ENCODE data around the gene WASF2. TPM values are rescaled to one million over a fixed set of nuclear protein-coding genes. Genes with fewer than 3 reads are reported as not detected.
"Not testable (repeated sequence)": the region's sequence is repeated elsewhere in the genome, so short reads cannot be mapped to it uniquely, and the experiment has no call there.

WASF2 gene
- polyA plus RNA-seq, 4 donors, result 19.5 to 60.4 (median 34.9) TPM

- no peak for FAIRE-seq
- no peak for DNase-seq
- H3K27me3 ChIP-seq (ENCODE audit: control insufficient read depth in 3 of 3, insufficient read depth in 3 of 3, low read length in 3 of 3), result no peaks in the 10 kb centered on the region
- no peak overlapping the region for H3K4me3 ChIP-seq (ENCODE audit: low read depth in 1 of 3, low read length in 3 of 3)
- peaks cover 22 to 44% (median 36%) of the 10 kb centered on the region in 3 donors for H3K4me1 ChIP-seq (ENCODE audit: control insufficient read depth in 3 of 3, insufficient read depth in 2 of 3, low read depth in 1 of 3, low read length in 2 of 3)
- H3K9me3 ChIP-seq (ENCODE audit: control insufficient read depth in 2 of 2, insufficient read depth in 1 of 2, low read depth in 1 of 2, low read length in 1 of 2), result no peaks in the 10 kb centered on the region
- WGBS, 3 donors, result 86 to 96% (median 91%) methylated on average over 3 of the region's 3 CpGs
- peaks cover 0 to 14% (median 0%) of the 10 kb centered on the region in 3 donors for H3K36me3 ChIP-seq (ENCODE audit: control insufficient read depth in 3 of 3, insufficient read depth in 2 of 3, low read depth in 1 of 3, low read length in 3 of 3)
- H3K27ac ChIP-seq (ENCODE audit: low read depth in 1 of 3, low read length in 2 of 3), result no peak overlapping the region
Measured at GRCh38 chr1:27433706-27434105, 56.3 kb downstream of the WASF2 start.

- not testable (repeated sequence) for H3K27me3 ChIP-seq (ENCODE audit: control insufficient read depth in 3 of 3, insufficient read depth in 3 of 3, low read length in 3 of 3); FAIRE-seq; H3K4me3 ChIP-seq (ENCODE audit: low read depth in 1 of 3, low read length in 3 of 3); H3K9me3 ChIP-seq (ENCODE audit: control insufficient read depth in 2 of 2, insufficient read depth in 1 of 2, low read depth in 1 of 2, low read length in 1 of 2); DNase-seq; H3K27ac ChIP-seq (ENCODE audit: low read depth in 1 of 3, low read length in 2 of 3)
- Histone ChIP-seq H3K4me1 (ENCODE audit: control insufficient read depth in 3 of 3, insufficient read depth in 2 of 3, low read depth in 1 of 3, low read length in 2 of 3) (peaks cover 15 to 40% (median 38%) of the 10 kb centered on the region in 3 donors), H3K36me3 (ENCODE audit: control insufficient read depth in 3 of 3, insufficient read depth in 2 of 3, low read depth in 1 of 3, low read length in 3 of 3) (peaks cover 0 to 23% (median under 1%) of the 10 kb centered on the region in 3 donors)
- WGBS, 3 donors, result 74 to 96% (median 75%) methylated on average over 1 of the region's 1 CpG
Measured at GRCh38 chr1:27432725-27433124, 57.2 kb downstream of the WASF2 start.

GRCh38 chr1:27431601-27431940, 58.4 kb downstream of the WASF2 start:
- peak overlapping the region in 2 of 3 donors; percentile 3 to 78 for H3K27ac ChIP-seq (ENCODE audit: low read depth in 1 of 3, low read length in 2 of 3)
- 88 to 90% (median 89%) methylated on average over 2 of the region's 2 CpGs for WGBS, 3 donors
- peaks cover 3 to 32% (median 3%) of the 10 kb centered on the region in 3 donors for H3K36me3 ChIP-seq (ENCODE audit: control insufficient read depth in 3 of 3, insufficient read depth in 2 of 3, low read depth in 1 of 3, low read length in 3 of 3)
- peaks cover 14 to 38% (median 36%) of the 10 kb centered on the region in 3 donors for H3K4me1 ChIP-seq (ENCODE audit: control insufficient read depth in 3 of 3, insufficient read depth in 2 of 3, low read depth in 1 of 3, low read length in 2 of 3)
- FAIRE-seq (no peak), DNase-seq (no peak)
- no peak overlapping the region for H3K4me3 ChIP-seq (ENCODE audit: low read depth in 1 of 3, low read length in 3 of 3)
- H3K9me3 ChIP-seq (ENCODE audit: control insufficient read depth in 2 of 2, insufficient read depth in 1 of 2, low read depth in 1 of 2, low read length in 1 of 2), result no peaks in the 10 kb centered on the region
- no peaks in the 10 kb centered on the region for H3K27me3 ChIP-seq (ENCODE audit: control insufficient read depth in 3 of 3, insufficient read depth in 3 of 3, low read length in 3 of 3)

GRCh38 chr1:27430903-27431600, 58.9 kb downstream of the WASF2 start:
- Histone ChIP-seq H3K27me3 (ENCODE audit: control insufficient read depth in 3 of 3, insufficient read depth in 3 of 3, low read length in 3 of 3) (no peaks in the 10 kb centered on the region), H3K4me3 (ENCODE audit: low read depth in 1 of 3, low read length in 3 of 3) (no peak overlapping the region), H3K4me1 (ENCODE audit: control insufficient read depth in 3 of 3, insufficient read depth in 2 of 3, low read depth in 1 of 3, low read length in 2 of 3) (peaks cover 11 to 32% (median 32%) of the 10 kb centered on the region in 3 donors), H3K27ac (ENCODE audit: low read depth in 1 of 3, low read length in 2 of 3) (peak overlapping the region; percentile 3 to 78 (median 52)), H3K9me3 (ENCODE audit: control insufficient read depth in 2 of 2, insufficient read depth in 1 of 2, low read depth in 1 of 2, low read length in 1 of 2) (no peaks in the 10 kb centered on the region), H3K36me3 (ENCODE audit: control insufficient read depth in 3 of 3, insufficient read depth in 2 of 3, low read depth in 1 of 3, low read length in 3 of 3) (peaks cover 3 to 33% (median 3%) of the 10 kb centered on the region in 3 donors)
- FAIRE-seq (no peak), DNase-seq (peak in 1 of 2 donors; percentile 39)
- WGBS, 3 donors, result 34 to 79% (median 61%) methylated on average over 1 of the region's 1 CpG

GRCh38 chr1:27429029-27429425, 60.9 kb downstream of the WASF2 start:
- peak overlapping the region in 1 of 3 donors; percentile 57 for H3K27ac ChIP-seq (ENCODE audit: low read depth in 1 of 3, low read length in 2 of 3)
- no peak overlapping the region for H3K4me3 ChIP-seq (ENCODE audit: low read depth in 1 of 3, low read length in 3 of 3)
- no peaks in the 10 kb centered on the region for H3K27me3 ChIP-seq (ENCODE audit: control insufficient read depth in 3 of 3, insufficient read depth in 3 of 3, low read length in 3 of 3)
- H3K9me3 ChIP-seq (ENCODE audit: control insufficient read depth in 2 of 2, insufficient read depth in 1 of 2, low read depth in 1 of 2, low read length in 1 of 2), result no peaks in the 10 kb centered on the region
- no peak for FAIRE-seq
- WGBS, 3 donors, result 35 to 48% (median 42%) methylated on average over 2 of the region's 2 CpGs
- no peak for DNase-seq
- H3K36me3 ChIP-seq (ENCODE audit: control insufficient read depth in 3 of 3, insufficient read depth in 2 of 3, low read depth in 1 of 3, low read length in 3 of 3), result peaks cover 3 to 42% (median 5%) of the 10 kb centered on the region in 3 donors
- peaks cover 3 to 27% (median 15%) of the 10 kb centered on the region in 3 donors for H3K4me1 ChIP-seq (ENCODE audit: control insufficient read depth in 3 of 3, insufficient read depth in 2 of 3, low read depth in 1 of 3, low read length in 2 of 3)

- 51 to 75% (median 73%) methylated on average over 15 to 17 of the region's 17 CpGs for WGBS, 3 donors
- peaks cover under 1 to 27% (median 14%) of the 10 kb centered on the region in 3 donors for H3K4me1 ChIP-seq (ENCODE audit: control insufficient read depth in 3 of 3, insufficient read depth in 2 of 3, low read depth in 1 of 3, low read length in 2 of 3)
- H3K36me3 ChIP-seq (ENCODE audit: control insufficient read depth in 3 of 3, insufficient read depth in 2 of 3, low read depth in 1 of 3, low read length in 3 of 3), result peaks cover 3 to 42% (median 5%) of the 10 kb centered on the region in 3 donors
- no peaks in the 10 kb centered on the region for H3K27me3 ChIP-seq (ENCODE audit: control insufficient read depth in 3 of 3, insufficient read depth in 3 of 3, low read length in 3 of 3)
- peak in 1 of 2 donors; percentile 30 for DNase-seq
- H3K9me3 ChIP-seq (ENCODE audit: control insufficient read depth in 2 of 2, insufficient read depth in 1 of 2, low read depth in 1 of 2, low read length in 1 of 2), result no peaks in the 10 kb centered on the region
- peak overlapping the region in 2 of 3 donors; percentile 40 to 58 for H3K27ac ChIP-seq (ENCODE audit: low read depth in 1 of 3, low read length in 2 of 3)
- no peak for FAIRE-seq
- H3K4me3 ChIP-seq (ENCODE audit: low read depth in 1 of 3, low read length in 3 of 3), result no peak overlapping the region
Measured at GRCh38 chr1:27428316-27429028, 61.5 kb downstream of the WASF2 start.

GRCh38 chr1:27427816-27428315, 62.1 kb downstream of the WASF2 start:
- no peaks in the 10 kb centered on the region for H3K27me3 ChIP-seq (ENCODE audit: control insufficient read depth in 3 of 3, insufficient read depth in 3 of 3, low read length in 3 of 3)
- H3K9me3 ChIP-seq (ENCODE audit: control insufficient read depth in 2 of 2, insufficient read depth in 1 of 2, low read depth in 1 of 2, low read length in 1 of 2), result no peaks in the 10 kb centered on the region
- peak overlapping the region in 2 of 3 donors; percentile 40 to 58 for H3K27ac ChIP-seq (ENCODE audit: low read depth in 1 of 3, low read length in 2 of 3)
- 76 to 85% (median 81%) methylated on average over 2 of the region's 2 CpGs for whole genome bisulfite sequencing, 3 donors
- peaks cover 0 to 27% (median 14%) of the 10 kb centered on the region in 3 donors for H3K4me1 ChIP-seq (ENCODE audit: control insufficient read depth in 3 of 3, insufficient read depth in 2 of 3, low read depth in 1 of 3, low read length in 2 of 3)
- FAIRE-seq (no peak), DNase-seq (no peak)
- H3K4me3 ChIP-seq (ENCODE audit: low read depth in 1 of 3, low read length in 3 of 3), result no peak overlapping the region
- peaks cover 3 to 44% (median 5%) of the 10 kb centered on the region in 3 donors for H3K36me3 ChIP-seq (ENCODE audit: control insufficient read depth in 3 of 3, insufficient read depth in 2 of 3, low read depth in 1 of 3, low read length in 3 of 3)

GRCh38 chr1:27427329-27427728, 62.6 kb downstream of the WASF2 start:
- DNase-seq, result no peak
- peak overlapping the region in 1 of 3 donors; percentile 1 for H3K27ac ChIP-seq (ENCODE audit: low read depth in 1 of 3, low read length in 2 of 3)
- H3K9me3 ChIP-seq (ENCODE audit: control insufficient read depth in 2 of 2, insufficient read depth in 1 of 2, low read depth in 1 of 2, low read length in 1 of 2), result no peaks in the 10 kb centered on the region
- peaks cover 3 to 44% (median 5%) of the 10 kb centered on the region in 3 donors for H3K36me3 ChIP-seq (ENCODE audit: control insufficient read depth in 3 of 3, insufficient read depth in 2 of 3, low read depth in 1 of 3, low read length in 3 of 3)
- peaks cover 0 to 27% (median 14%) of the 10 kb centered on the region in 3 donors for H3K4me1 ChIP-seq (ENCODE audit: control insufficient read depth in 3 of 3, insufficient read depth in 2 of 3, low read depth in 1 of 3, low read length in 2 of 3)
- FAIRE-seq, result no peak
- no peak overlapping the region for H3K4me3 ChIP-seq (ENCODE audit: low read depth in 1 of 3, low read length in 3 of 3)
- WGBS, 3 donors, result 73 to 77% (median 75%) methylated on average over 2 of the region's 2 CpGs
- H3K27me3 ChIP-seq (ENCODE audit: control insufficient read depth in 3 of 3, insufficient read depth in 3 of 3, low read length in 3 of 3), result no peaks in the 10 kb centered on the region
